ENCODE results near the gene PPM1K.
"Not testable (repeated sequence)": the region's sequence is repeated elsewhere in the genome, so short reads cannot be mapped to it uniquely, and the experiment has no call there.

Gene PPM1K

DNA sequence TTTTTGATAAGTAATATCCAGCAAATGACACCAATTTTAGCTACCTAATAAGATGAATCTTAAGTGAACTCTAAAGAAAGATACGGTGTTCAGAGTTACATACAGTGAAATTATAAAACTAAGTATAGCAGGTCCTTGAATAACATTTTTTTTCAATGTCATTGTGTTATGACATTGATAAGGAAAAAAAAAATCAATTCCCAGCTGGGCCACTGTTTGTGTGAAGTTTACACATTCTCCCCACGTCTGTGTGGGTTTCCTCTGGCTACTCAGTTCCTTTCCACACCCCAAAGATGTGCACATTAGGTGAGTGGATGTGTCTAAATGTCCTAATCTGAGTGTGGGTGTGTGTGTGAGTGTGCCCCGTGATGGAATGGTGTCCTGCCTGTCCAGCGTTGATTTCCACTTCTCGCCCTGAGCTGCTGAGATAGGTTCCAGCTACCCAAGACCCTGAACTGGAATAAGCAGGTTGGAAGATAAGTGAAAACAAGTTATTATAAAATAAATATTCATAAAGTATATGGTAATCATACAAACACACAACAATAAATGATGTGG, 31.2 kb upstream of the PPM1K start:
- no peak for DNase-seq (ENCODE audit: extremely low read depth, low read depth)
- no peak for TF ChIP-seq CTCF (IDR thresholded peaks at IDR 0.05; ENCODE audit: low read depth, low read length)

DNA sequence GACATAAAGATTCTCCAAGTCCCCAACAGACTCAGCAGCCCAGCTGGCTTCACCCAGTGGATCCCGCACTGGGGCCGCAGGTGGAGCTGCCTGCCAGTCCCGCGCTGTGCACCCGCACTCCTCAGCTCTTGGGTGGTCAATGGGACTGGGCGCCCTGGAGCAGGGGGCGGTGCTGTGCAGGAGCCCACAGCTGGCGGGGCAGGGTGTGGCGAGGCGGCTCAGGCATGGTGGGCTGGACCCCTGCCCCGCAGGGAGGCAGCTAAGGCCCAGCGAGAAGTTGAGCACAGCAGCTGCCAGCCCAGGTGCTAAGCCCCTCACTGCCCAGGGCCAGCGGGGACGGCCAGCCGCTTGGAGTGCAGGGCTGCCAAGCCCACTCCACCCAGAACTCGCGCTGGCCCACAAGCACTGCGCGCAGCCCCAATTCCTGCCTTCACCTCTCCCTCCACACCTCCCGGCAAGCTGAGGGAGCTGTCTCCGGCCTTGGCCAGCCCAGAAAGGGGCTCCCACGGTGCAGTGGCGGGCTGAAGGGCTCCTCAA, 28.8 kb upstream of the PPM1K start:
- DNase-seq (ENCODE audit: extremely low read depth, low read depth): not testable (repeated sequence)

GRCh38 chr4:88308587-88308986, 24.2 kb upstream of the PPM1K start:
- no peak for DNase-seq (ENCODE audit: extremely low read depth, low read depth)
- TF ChIP-seq CTCF (IDR thresholded peaks at IDR 0.05; ENCODE audit: low read depth, low read length): no peak

GRCh38 chr4:88297725-88298454, 13.5 kb upstream of the PPM1K start:
- no peak for DNase-seq (ENCODE audit: extremely low read depth, low read depth)
- no peak for TF ChIP-seq CTCF (IDR thresholded peaks at IDR 0.05; ENCODE audit: low read depth, low read length)

DNA sequence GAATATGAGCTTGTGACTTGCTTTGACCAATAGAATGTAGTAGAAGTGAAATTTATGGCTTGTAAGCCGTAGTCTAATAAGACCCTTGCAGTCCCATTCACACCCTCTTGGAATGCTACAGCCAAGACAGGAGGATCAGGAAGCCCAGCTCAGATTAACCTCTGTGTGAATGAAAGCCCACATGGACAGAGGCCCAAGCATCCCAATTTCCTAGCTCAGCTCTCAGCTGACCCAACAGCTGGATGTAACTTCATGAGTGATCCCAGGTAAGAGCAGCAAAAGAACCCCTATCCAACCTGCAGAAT, 12.8 kb upstream of the PPM1K start:
- no peak for DNase-seq (ENCODE audit: extremely low read depth, low read depth)
- TF ChIP-seq CTCF (IDR thresholded peaks at IDR 0.05; ENCODE audit: low read depth, low read length): no peak

DNA sequence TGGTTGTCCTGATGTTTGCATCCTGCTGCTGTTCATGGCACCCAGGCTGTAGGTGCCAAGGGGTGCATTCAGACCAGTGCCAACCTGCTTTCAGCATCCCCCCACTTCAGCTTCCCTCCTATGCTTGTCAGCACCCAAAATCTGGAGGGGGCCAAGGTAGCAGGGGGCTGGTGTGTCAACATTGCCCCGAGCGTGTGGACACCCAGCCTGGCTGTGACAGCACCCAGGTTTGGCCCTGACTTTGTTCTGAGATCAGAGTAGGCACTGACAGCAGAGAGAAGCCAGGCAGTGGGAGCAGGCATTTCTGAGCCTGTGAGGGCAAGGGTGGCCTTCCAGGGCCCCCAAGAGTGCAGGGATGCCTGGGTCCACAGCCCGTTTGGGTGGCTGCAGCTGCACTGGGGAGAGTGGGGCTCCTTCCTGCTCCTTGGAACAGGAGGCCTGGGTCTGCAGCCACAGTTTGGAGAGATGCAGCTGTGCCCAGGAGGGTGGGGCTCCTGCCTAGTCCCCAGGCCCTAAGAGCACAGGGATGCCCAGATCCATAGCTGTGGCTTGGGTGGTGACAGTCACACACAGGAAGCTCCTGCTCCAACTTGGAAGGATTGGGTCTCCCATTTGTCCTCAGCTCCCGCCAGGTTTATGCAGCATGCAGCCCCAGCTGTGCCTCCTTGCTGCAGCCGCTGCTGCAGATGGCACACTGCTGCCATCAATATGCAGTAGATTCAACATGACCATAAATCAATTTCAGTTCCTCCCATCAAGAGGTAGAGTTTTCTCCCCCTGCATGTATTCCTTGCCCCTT, 12.3 kb upstream of the PPM1K start:
- TF ChIP-seq CTCF (IDR thresholded peaks at IDR 0.05; ENCODE audit: low read depth, low read length): no peak
- DNase-seq (ENCODE audit: extremely low read depth, low read depth): no peak

GRCh38 chr4:88295656-88296055, 11.3 kb upstream of the PPM1K start:
- TF ChIP-seq CTCF (IDR thresholded peaks at IDR 0.05; ENCODE audit: low read depth, low read length): no peak
- no peak for DNase-seq (ENCODE audit: extremely low read depth, low read depth)

All from AG09319 (cell line).